GM23338 (cell line): ENCODE measurements around the gene CAD. TPM values are rescaled to one million over a fixed set of nuclear protein-coding genes. Genes with fewer than 3 reads are reported as not detected.
A peak's percentile ranks its signal among the peaks of the same experiment; 100 is the strongest.
"Not testable (repeated sequence)": the region's sequence is repeated elsewhere in the genome, so short reads cannot be mapped to it uniquely, and the experiment has no call there.

Experiments
- ATAC-seq: fragments of 200-7000 bp; cut with Tn5 transposase; 3 replicates; pipeline ENCODE4 v1.9.1; 2020
- DNase-seq: peaks from one replicate; pipeline ENCODE4 v3.0.0-alpha.2; 2015; ENCODE audit warnings: low spot score
- H2AFZ ChIP-seq: fragments of 200-600 bp; sonication (generic); 2 replicates; pipeline ENCODE4 v1.8.0; 2016; ENCODE audit warnings: antibody characterized with exemption, mild to moderate bottlenecking, moderate library complexity
- H3F3A ChIP-seq: fragments of 200-600 bp; sonication (generic); replicated peaks from 2 replicates; pipeline ENCODE4 v1.8.0; 2017; ENCODE audit warnings: antibody characterized with exemption, mixed run types, low read depth
- H3K27ac ChIP-seq: fragments of 200-600 bp; sonication (generic); 2 replicates; pipeline ENCODE4 v1.6.1; 2016; ENCODE audit warnings: low read depth
- H3K27me3 ChIP-seq: fragments of 200-600 bp; sonication (generic); 2 replicates; pipeline ENCODE4 v1.8.0; 2016; ENCODE audit warnings: mild to moderate bottlenecking, mixed run types, moderate library complexity; ENCODE audit not compliant: insufficient read depth
- H3K36me3 ChIP-seq: fragments of 200-600 bp; sonication (generic); 2 replicates; pipeline ENCODE4 v1.8.0; 2016; ENCODE audit warnings: mild to moderate bottlenecking; ENCODE audit not compliant: insufficient read depth
- H3K4me1 ChIP-seq: fragments of 200-600 bp; sonication (generic); 2 replicates; pipeline ENCODE4 v1.8.0; 2016; ENCODE audit warnings: mild to moderate bottlenecking, moderate library complexity; ENCODE audit not compliant: insufficient read depth
- H3K4me2 ChIP-seq: fragments of 200-600 bp; sonication (generic); 2 replicates; pipeline ENCODE4 v1.7.1; 2017; ENCODE audit warnings: mixed run types
- H3K4me3 ChIP-seq: fragments of 200-600 bp; sonication (generic); 2 replicates; pipeline ENCODE4 v1.6.1; 2016; ENCODE audit warnings: mixed run types
- H3K79me2 ChIP-seq: fragments of 200-600 bp; sonication (generic); replicated peaks from 2 replicates; pipeline ENCODE4 v1.8.0; 2017; ENCODE audit warnings: mild to moderate bottlenecking; ENCODE audit not compliant: insufficient read depth
- H3K9me2 ChIP-seq: fragments of 200-600 bp; sonication (generic); 2 replicates; pipeline ENCODE4 v1.8.0; 2017; ENCODE audit not compliant: insufficient read depth
- H4K20me1 ChIP-seq: fragments of 200-600 bp; sonication (generic); replicated peaks from 2 replicates; pipeline ENCODE4 v1.8.0; 2017; ENCODE audit warnings: mild to moderate bottlenecking; ENCODE audit not compliant: insufficient read depth
- H3K27ac Mint-ChIP-seq: 2 replicates; pipeline ENCODE4 v1.8.0; 2020; ENCODE audit warnings: inconsistent platforms, mild to moderate bottlenecking, moderate library complexity, mixed read lengths
- H3K27me3 Mint-ChIP-seq: 3 replicates; pipeline ENCODE4 v1.8.0; 2022; ENCODE audit warnings: low read depth, mild to moderate bottlenecking, moderate library complexity, mixed read lengths, inconsistent platforms; ENCODE audit not compliant: insufficient read depth, poor library complexity
- H3K36me3 Mint-ChIP-seq: 3 replicates; pipeline ENCODE4 v1.8.0; 2021; ENCODE audit warnings: low read depth, mild to moderate bottlenecking, inconsistent platforms, moderate library complexity, mixed read lengths
- H3K4me1 Mint-ChIP-seq: 3 replicates; pipeline ENCODE4 v1.8.0; 2020; ENCODE audit warnings: mild to moderate bottlenecking, inconsistent platforms, mixed read lengths
- H3K4me3 Mint-ChIP-seq: 3 replicates; pipeline ENCODE4 v1.8.0; 2021; ENCODE audit warnings: moderate library complexity, mild to moderate bottlenecking, inconsistent platforms, mixed read lengths
- H3K9me3 Mint-ChIP-seq: 3 replicates; pipeline ENCODE4 v1.8.0; 2020; ENCODE audit warnings: moderate library complexity, mild to moderate bottlenecking, inconsistent platforms, mixed read lengths
- CREB1 ChIP-seq: fragments of 250-450 bp; sonication (Bioruptor Pico); IDR thresholded peaks from 2 replicates; pipeline ENCODE4 v1.5.0; 2020; ENCODE audit warnings: low read depth, mild to moderate bottlenecking, moderate library complexity
- CTCF ChIP-seq, 2 experiments: fragments of 200-600 bp in 1 of 2; sonication (generic) in 1 of 2; conservative IDR thresholded peaks; 2 replicates each; pipeline versions ENCODE4 v1.5.1 to v1.6.1; 2016 to 2017; ENCODE audit warnings: antibody characterized with exemption in 2 of 2, low read depth in 2 of 2, mild to moderate bottlenecking in 2 of 2, moderate library complexity in 1 of 2
- EZH2 ChIP-seq: fragments of 200-600 bp; sonication (generic); IDR thresholded peaks from one replicate; pipeline ENCODE4 v1.8.0; 2017; ENCODE audit warnings: antibody characterized with exemption, mild to moderate bottlenecking, low read depth; ENCODE audit not compliant: unreplicated experiment
- EZH2phosphoT487 ChIP-seq: fragments of 200-600 bp; sonication (generic); IDR thresholded peaks from one replicate; pipeline ENCODE4 v1.8.1; 2018; ENCODE audit warnings: antibody characterized with exemption; ENCODE audit not compliant: unreplicated experiment
- JUNB ChIP-seq: IDR thresholded peaks from one replicate; pipeline ENCODE4 v1.6.1; 2016; ENCODE audit warnings: antibody characterized with exemption; ENCODE audit not compliant: unreplicated experiment
- NANOG ChIP-seq: IDR thresholded peaks from 2 replicates; pipeline ENCODE4 v1.6.1; 2016; ENCODE audit warnings: antibody characterized with exemption, borderline replicate concordance
- POLR2AphosphoS5 ChIP-seq: IDR thresholded peaks from 2 replicates; pipeline ENCODE4 v1.6.1; 2016; ENCODE audit warnings: antibody characterized with exemption, low read depth
- STAT1 ChIP-seq: IDR thresholded peaks from one replicate; pipeline ENCODE4 v1.6.1; 2016; ENCODE audit warnings: antibody characterized with exemption; ENCODE audit not compliant: unreplicated experiment
- ZNF114 ChIP-seq: fragments of 250-450 bp; sonication (Bioruptor Pico); IDR thresholded peaks from 2 replicates; pipeline ENCODE4 v1.5.0; 2020; ENCODE audit warnings: mild to moderate bottlenecking, moderate library complexity
- ZNF331 ChIP-seq: fragments of 250-450 bp; sonication (Bioruptor Pico); IDR thresholded peaks from 2 replicates; pipeline ENCODE4 v1.5.0; 2020; ENCODE audit warnings: low read depth, mild to moderate bottlenecking, moderate library complexity
- polyA plus RNA-seq: library from polyadenylated mRNA; unstranded; fragments of >200 nt; fragmentation: Nextera tagmentation; extraction: Ambion mirVana; gene quantifications from 2 replicates; pipeline ENCODE4 v1.2.1, GENCODE V29; 2016
- total RNA-seq: library from RNA; depleted of rRNA; stranded (reverse); fragments of >200 nt; shearing (Covaris generic); gene quantifications from 2 replicates; pipeline ENCODE4 v1.2.3, GENCODE V29; 2014

Gene CAD
- total and polyA plus RNA-seq, 2 experiments from 2014 or later: 38.1 to 147 TPM

GRCh38 chr2:27175330-27175729 is 41.8 kb upstream of the CAD start (continued):
- TF ChIP-seq CTCF (conservative IDR thresholded peaks at IDR 0.05; ENCODE audit: low read depth in 2 of 2): no peak
- no peak for TF ChIP-seq POLR2AphosphoS5
- TF ChIP-seq EZH2phosphoT487: no peak
- TF ChIP-seq JUNB: no peak

DNA sequence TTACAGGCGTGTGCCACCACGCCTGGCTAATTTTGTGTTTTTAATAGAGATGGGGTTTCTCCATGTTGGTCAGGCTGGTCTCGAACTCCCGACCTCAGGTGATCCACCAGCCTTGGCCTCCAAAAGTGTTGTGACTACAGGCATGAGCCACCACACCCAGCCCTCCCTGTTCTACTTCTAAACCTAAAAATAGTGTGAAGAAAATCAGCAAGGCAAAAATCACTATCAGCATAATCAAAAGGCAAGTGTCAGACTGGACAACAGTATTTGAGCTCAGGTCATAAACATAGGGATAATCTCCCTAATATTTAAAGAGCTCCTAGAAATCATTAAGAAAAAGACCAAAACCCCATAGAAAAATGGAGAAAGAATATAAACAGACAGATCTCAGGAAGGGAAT is 41.4 kb upstream of the CAD start:
- H3K27ac ChIP-seq, H3K4me1 ChIP-seq, H4K20me1 ChIP-seq, H2AFZ ChIP-seq, H3K9me3 Mint-ChIP-seq, H3K4me3 ChIP-seq, ATAC-seq, H3K27me3 Mint-ChIP-seq, H3K27ac Mint-ChIP-seq, H3K4me3 Mint-ChIP-seq, H3F3A ChIP-seq, H3K79me2 ChIP-seq, DNase-seq, H3K4me2 ChIP-seq, H3K9me2 ChIP-seq, H3K4me1 Mint-ChIP-seq, H3K27me3 ChIP-seq, H3K36me3 ChIP-seq, H3K36me3 Mint-ChIP-seq: not testable (repeated sequence)

DNA sequence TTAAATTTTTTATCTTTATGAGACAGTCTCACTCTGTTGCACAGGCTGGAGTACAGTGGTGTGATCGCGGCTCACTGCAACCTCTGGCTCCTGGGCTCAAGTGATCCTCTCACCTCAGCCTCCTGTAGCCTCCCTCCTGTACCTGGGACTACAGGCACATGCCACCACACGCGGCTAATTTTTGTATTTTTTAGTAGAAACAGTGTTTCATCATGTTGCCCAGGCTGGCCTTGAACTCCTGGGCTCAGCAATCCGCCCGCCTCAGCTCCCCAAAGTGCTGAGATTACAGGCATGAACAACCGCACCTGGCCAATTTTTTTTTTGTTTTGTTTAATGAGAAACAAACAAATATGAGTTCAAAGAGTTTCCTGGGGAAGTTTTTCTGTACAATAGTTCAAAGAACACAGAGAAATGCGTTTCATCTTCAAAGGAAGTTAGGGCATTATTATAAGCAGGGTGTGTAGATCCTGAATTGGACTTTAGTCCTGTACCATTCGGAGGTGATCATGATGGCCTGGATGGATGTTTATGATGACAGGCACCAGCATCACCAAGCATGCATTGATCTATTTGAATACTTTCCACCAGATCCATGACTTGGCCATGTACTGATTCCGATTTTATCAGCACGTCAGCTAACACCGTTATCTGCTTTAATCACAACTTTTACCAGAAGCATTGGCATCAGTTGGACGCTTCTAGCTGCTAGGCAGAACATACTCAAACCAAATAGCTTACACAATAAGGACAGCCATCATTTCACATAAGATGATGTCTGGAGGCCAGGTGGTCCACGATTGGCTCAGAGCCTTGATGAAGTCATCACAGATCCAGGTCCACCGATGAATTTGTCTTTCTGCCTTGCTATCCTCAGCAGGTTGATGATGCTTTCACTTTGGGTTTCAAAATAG is 39.5 kb upstream of the CAD start:
- H3F3A ChIP-seq: no peaks in the 10 kb centered on the region
- no peaks in the 10 kb centered on the region for H3K4me1 ChIP-seq
- H3K9me3 Mint-ChIP-seq: no peaks in the 10 kb centered on the region
- H3K9me2 ChIP-seq: no peaks in the 10 kb centered on the region
- H3K36me3 ChIP-seq: no peaks in the 10 kb centered on the region
- no peak overlapping the region for H3K27ac ChIP-seq
- H3K27me3 ChIP-seq: no peaks in the 10 kb centered on the region
- no peaks in the 10 kb centered on the region for H3K79me2 ChIP-seq
- DNase-seq (no peak), ATAC-seq (no peak)
- H3K36me3 Mint-ChIP-seq: no peaks in the 10 kb centered on the region
- no peak overlapping the region for H3K4me3 ChIP-seq
- no peak overlapping the region for H3K27ac Mint-ChIP-seq
- peaks cover 3% of the 10 kb centered on the region; the same call in 1 of the 3 replicates for H3K4me1 Mint-ChIP-seq
- no peak overlapping the region for H3K4me3 Mint-ChIP-seq
- H3K27me3 Mint-ChIP-seq: no peaks in the 10 kb centered on the region
- no peak overlapping the region for H3K4me2 ChIP-seq
- H2AFZ ChIP-seq: peak overlapping the region; percentile 59; the same call in 1 of the 2 replicates
- no peaks in the 10 kb centered on the region for H4K20me1 ChIP-seq
- TF ChIP-seq POLR2AphosphoS5: no peak
- no peak for TF ChIP-seq NANOG
- TF ChIP-seq ZNF331 (CRISPR knock-in tag): no peak
- TF ChIP-seq CTCF (conservative IDR thresholded peaks at IDR 0.05; ENCODE audit: low read depth in 2 of 2): no peak
- TF ChIP-seq JUNB: no peak
- no peak for TF ChIP-seq CREB1
- no peak for TF ChIP-seq STAT1
- TF ChIP-seq EZH2: no peak
- no peak for TF ChIP-seq ZNF114 (CRISPR knock-in tag)
